Left lung (tissue), 10 donors: ENCODE results near the gene BEND6. TPM values are rescaled to one million over a fixed set of nuclear protein-coding genes. Genes with fewer than 3 reads are reported as not detected.

Experiments
- ATAC-seq: fragments of 200-7000 bp; cut with Tn5 transposase; one replicate; pipeline ENCODE4 v1.9.1; 2020; ENCODE audit warnings: moderate library complexity
- DNase-seq, 4 donors: peaks; one replicate each; pipeline ENCODE4 v3.0.0-alpha.2; 2013 to 2020
- H3K27ac ChIP-seq, 2 donors: fragments of 200-600 bp; sonication (generic) in 1 of 2; one replicate each; pipeline versions ENCODE4 v1.5.0 to v1.8.0; 2020 to 2021
- H3K27me3 ChIP-seq, 2 donors: fragments of 200-600 bp; sonication (generic) in 1 of 2; one replicate each; pipeline versions ENCODE4 v1.5.0 to v1.8.0; 2020 to 2021
- H3K36me3 ChIP-seq, 2 donors: fragments of 200-600 bp; sonication (generic) in 1 of 2; one replicate each; pipeline versions ENCODE4 v1.5.0 to v1.8.0; 2020 to 2021
- H3K4me1 ChIP-seq, 2 donors: fragments of 200-600 bp; one replicate each; pipeline ENCODE4 v1.8.0; 2021
- H3K4me3 ChIP-seq, 2 donors: fragments of 200-600 bp; sonication (generic) in 1 of 2; one replicate each; pipeline versions ENCODE4 v1.5.0 to v1.8.0; 2020 to 2021; ENCODE audit warnings: mild to moderate bottlenecking in 1 of 2
- H3K9me3 ChIP-seq, 2 donors: fragments of 200-600 bp; sonication (generic) in 1 of 2; one replicate each; pipeline versions ENCODE4 v1.5.0 to v1.8.0; 2020 to 2021
- intact Hi-C, 2 donors: fragments of 100-400 bp; cut with DNase I; formaldehyde crosslinking; loops; one replicate each; pipeline versions ENCODE4 v1.11.2 to v1.14.2; 2022
- polyA plus RNA-seq, 6 donors: library from polyadenylated mRNA; unstranded; fragments of 120-200 nt; gene quantifications; one replicate each; pipeline ENCODE4 v1.2.1, GENCODE V29; 2013; ENCODE audit not compliant: insufficient read length in 6 of 6
- total RNA-seq, 2 donors: library from RNA; stranded (reverse); fragmentation: NEBNext Ultra II Directional; extraction: Animal tissue kit (Norgen Biotek cat#: 25700); gene quantifications; one replicate each; pipeline ENCODE4 v1.2.1, GENCODE V29; 2021
- TF ChIP-seq, protein P1 (sequence below), 2 donors: fragments of 200-600 bp; sonication (generic) in 1 of 2; IDR thresholded peaks; one replicate each; pipeline versions ENCODE4 v1.5.0 to v1.8.0; 2021; ENCODE audit warnings: antibody characterized with exemption in 2 of 2
- donor health status: DM: no; HTN: yes; CAD: no.
- donor health status: DM: no; HTN: no; CAD: no.

BEND6 gene
- total and polyA plus RNA-seq, 8 donors, result 1.1 to 3.8 (median 1.6) TPM

DNA sequence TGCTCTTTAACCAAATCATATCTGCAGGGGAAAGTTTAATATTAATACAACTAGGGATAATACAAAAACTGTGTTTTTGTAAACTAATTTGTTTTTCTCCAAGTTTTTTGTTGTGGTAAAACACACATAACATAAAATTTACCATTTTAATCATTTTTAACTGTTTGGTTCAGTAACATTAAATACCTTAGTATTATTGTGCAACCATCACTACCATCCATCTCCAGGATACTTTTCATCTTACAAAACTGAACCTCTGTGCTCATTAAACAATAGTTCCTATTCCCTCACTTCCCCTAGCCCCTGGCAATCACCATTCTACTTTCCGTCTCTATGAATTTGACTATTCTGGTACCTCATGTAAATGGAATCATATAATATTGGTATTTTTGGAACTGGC lies 15.9 kb downstream of the BEND6 start:
- H3K36me3 ChIP-seq, result no peaks in the 10 kb centered on the region
- TF ChIP-seq, protein P1, sequence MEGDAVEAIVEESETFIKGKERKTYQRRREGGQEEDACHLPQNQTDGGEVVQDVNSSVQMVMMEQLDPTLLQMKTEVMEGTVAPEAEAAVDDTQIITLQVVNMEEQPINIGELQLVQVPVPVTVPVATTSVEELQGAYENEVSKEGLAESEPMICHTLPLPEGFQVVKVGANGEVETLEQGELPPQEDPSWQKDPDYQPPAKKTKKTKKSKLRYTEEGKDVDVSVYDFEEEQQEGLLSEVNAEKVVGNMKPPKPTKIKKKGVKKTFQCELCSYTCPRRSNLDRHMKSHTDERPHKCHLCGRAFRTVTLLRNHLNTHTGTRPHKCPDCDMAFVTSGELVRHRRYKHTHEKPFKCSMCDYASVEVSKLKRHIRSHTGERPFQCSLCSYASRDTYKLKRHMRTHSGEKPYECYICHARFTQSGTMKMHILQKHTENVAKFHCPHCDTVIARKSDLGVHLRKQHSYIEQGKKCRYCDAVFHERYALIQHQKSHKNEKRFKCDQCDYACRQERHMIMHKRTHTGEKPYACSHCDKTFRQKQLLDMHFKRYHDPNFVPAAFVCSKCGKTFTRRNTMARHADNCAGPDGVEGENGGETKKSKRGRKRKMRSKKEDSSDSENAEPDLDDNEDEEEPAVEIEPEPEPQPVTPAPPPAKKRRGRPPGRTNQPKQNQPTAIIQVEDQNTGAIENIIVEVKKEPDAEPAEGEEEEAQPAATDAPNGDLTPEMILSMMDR (IDR thresholded peaks at IDR 0.05), result no peak
- no peaks in the 10 kb centered on the region for H3K27me3 ChIP-seq
- no peaks in the 10 kb centered on the region for H3K4me1 ChIP-seq
- no peak overlapping the region for H3K4me3 ChIP-seq
- H3K9me3 ChIP-seq, result no peaks in the 10 kb centered on the region
- intact Hi-C loops, result no loop called here
- no peak for DNase-seq
- no peak overlapping the region for H3K27ac ChIP-seq
- no peak for ATAC-seq

DNA sequence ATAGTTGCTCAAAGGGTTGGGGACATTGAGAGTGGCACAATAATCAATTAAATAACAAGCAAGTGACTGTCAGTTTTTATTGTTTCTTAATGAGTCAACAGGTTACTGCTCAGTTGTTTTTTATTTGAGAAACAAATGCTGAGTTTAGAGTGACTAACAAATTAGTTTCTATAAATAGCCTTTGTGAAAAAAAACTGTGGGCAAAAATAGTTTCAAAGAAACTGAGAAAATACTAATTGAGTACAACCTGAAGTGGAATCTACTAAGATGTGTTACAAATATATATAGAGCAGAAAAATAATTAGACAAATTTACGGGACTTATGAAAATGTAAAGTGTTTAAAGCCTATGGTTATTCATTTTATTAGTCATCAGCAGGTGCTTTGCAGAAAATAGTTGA lies 22.3 kb downstream of the BEND6 start:
- TF ChIP-seq, protein P1 (IDR thresholded peaks at IDR 0.05), result no peak
- DNase-seq (no peak), ATAC-seq (no peak)
- Histone ChIP-seq H3K27ac (no peak overlapping the region), H3K27me3 (no peaks in the 10 kb centered on the region), H3K4me3 (no peak overlapping the region), H3K4me1 (no peaks in the 10 kb centered on the region), H3K9me3 (peaks cover 0 to 20% of the 10 kb centered on the region in 2 donors), H3K36me3 (no peaks in the 10 kb centered on the region)
- intact Hi-C loops, result no loop called here

DNA sequence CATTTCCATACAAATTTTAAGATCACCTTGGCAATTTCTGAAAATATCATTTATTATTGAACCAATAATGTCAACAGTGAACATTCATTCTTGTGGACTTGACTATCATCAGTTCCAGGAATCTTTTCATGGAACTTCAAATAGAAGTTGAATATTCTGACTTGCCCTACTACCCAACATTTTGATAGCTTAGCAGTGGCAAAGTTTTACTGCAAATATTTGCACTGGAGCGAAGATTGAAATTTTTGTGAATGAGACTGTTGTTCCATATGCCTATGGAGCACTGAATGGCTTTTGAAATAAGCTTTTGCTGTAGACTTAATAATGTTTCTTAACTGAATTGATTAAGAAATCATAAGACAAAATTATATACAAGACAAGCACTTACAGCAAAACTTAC lies 23.6 kb downstream of the BEND6 start:
- ATAC-seq (no peak), DNase-seq (no peak)
- H3K9me3 ChIP-seq, result peaks cover 0 to 20% of the 10 kb centered on the region in 2 donors
- no peak overlapping the region for H3K4me3 ChIP-seq
- no peaks in the 10 kb centered on the region for H3K36me3 ChIP-seq
- no peaks in the 10 kb centered on the region for H3K4me1 ChIP-seq
- no peak overlapping the region for H3K27ac ChIP-seq
- no peaks in the 10 kb centered on the region for H3K27me3 ChIP-seq
- TF ChIP-seq, protein P1 (IDR thresholded peaks at IDR 0.05), result no peak
- intact Hi-C loops, result no loop called here

DNA sequence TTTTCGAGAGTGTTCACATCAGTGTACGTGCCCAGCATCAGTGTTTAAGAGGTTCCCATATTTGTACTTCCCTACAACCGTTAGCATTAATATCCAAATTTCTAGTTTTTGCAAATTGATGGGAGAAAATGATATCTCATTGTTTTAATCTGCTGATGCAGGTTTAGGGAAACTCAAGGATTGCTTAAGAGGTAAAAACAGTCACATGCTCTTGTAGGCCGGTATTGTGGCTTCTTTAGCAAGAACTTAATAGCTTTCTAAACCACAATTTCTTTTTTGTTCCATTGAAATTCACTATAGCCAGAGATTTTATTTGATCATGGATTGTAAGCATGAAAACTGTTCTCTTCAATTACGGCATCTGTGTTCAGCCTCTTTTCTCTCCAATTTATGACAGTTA lies 29.5 kb downstream of the BEND6 start:
- no peak overlapping the region for H3K27ac ChIP-seq
- H3K27me3 ChIP-seq, result no peaks in the 10 kb centered on the region
- no peaks in the 10 kb centered on the region for H3K9me3 ChIP-seq
- H3K4me3 ChIP-seq, result no peak overlapping the region
- intact Hi-C loops, result no loop called here
- DNase-seq (no peak), ATAC-seq (no peak)
- no peaks in the 10 kb centered on the region for H3K4me1 ChIP-seq
- TF ChIP-seq, protein P1 (IDR thresholded peaks at IDR 0.05), result no peak
- H3K36me3 ChIP-seq, result no peaks in the 10 kb centered on the region

DNA sequence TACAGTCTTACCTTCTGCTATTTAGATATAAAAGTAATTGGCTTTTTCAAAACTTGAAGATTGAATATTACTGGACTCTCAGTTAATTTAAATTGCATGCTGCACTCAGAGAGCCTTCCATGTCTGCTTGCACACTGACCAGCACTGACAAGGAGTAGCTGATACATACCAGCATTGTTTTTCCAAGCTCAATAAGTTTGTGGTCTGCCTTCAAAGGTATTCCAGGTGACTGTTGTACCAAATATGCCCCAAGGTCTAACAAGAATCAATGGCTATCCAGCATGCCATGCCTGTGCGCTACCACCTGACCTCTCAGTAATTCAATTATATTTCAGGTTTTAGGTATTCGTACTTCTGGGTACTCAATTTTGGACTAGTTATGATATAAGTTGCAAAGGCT lies 30.0 kb downstream of the BEND6 start:
- DNase-seq (no peak), ATAC-seq (no peak)
- Histone ChIP-seq H3K27ac (no peak overlapping the region), H3K27me3 (no peaks in the 10 kb centered on the region), H3K36me3 (no peaks in the 10 kb centered on the region), H3K9me3 (no peaks in the 10 kb centered on the region), H3K4me1 (no peaks in the 10 kb centered on the region), H3K4me3 (no peak overlapping the region)
- intact Hi-C loops, result no loop called here
- TF ChIP-seq, protein P1 (IDR thresholded peaks at IDR 0.05), result no peak
